Skin of body (tissue), 2 donors: ENCODE measurements around the gene ERC2. TPM values are rescaled to one million over a fixed set of nuclear protein-coding genes. Genes with fewer than 3 reads are reported as not detected.
A peak's percentile ranks its signal among the peaks of the same experiment; 100 is the strongest.
"Not testable (repeated sequence)": the region's sequence is repeated elsewhere in the genome, so short reads cannot be mapped to it uniquely, and the experiment has no call there.

Experiments used
- DNase-seq: peaks from one replicate; lab custom pipeline; 2025; lab: John Stamatoyannopoulos, UW
- total RNA-seq: library from RNA; depleted of rRNA; stranded (reverse); fragments of >200 nt; gene quantifications from one replicate; pipeline ENCODE4 v1.2.3, GENCODE V29; 2014

ERC2 gene
- 2.5 TPM for total RNA-seq

- DNase-seq, result peak; percentile 14
Measured at GRCh38 chr3:56468184-56469106, at the start of gene ERC2. TSS of gene ERC2 (minus strand) at chr3:56468467.

DNA sequence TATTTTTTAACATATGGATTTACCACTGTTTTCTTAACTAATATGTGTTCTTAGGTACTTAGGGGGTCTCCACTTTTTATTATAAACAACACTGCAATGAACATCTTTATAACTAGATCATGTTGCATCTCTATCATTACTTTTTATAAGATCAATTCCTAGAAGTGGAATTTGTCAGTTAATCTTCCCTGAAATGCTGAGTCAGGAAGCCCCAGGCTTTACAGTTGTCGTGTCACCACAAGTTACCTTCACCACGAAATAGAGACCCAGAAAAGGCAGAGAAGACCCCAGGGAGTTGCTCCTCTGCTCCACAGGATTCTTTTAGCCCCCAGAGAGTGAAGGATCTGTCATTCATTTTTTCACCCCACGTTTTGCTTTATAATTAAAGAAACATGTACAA is 34.5 kb upstream of the ERC2 start:
- no peak for DNase-seq

GRCh38 chr3:56496376-56496775 is 28.1 kb upstream of the ERC2 start:
- not testable (repeated sequence) for DNase-seq

DNA sequence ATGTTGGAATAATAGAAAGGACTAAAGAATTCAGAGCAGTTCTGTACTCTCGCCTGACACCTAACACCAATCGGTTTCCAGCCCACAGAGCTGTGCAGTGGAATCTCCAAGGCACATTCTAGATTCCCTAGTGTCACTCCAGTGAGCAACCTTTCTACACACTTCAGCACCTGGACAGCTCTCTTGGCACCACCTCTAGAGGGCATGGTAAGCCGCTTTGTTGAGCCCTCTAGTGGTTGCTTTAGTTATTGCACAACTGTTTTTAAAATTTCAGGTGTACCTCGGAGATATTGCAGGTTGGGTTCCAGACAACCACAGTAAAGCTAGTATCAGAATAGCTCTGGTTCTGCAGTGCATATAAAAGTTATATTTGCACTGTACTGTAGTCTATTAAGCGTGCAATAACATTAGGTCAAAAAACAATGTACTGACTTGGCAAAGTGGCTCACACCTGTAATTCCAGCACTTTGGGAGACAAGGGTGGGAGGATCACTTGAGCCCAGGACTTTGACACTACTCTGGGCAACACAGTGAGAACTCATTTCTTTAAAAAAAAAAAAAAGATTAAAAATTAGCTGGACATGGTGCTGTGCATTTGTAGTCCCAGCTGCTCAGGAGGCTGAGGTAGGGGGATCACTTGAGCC is 26.5 kb upstream of the ERC2 start:
- peak; percentile 80 for DNase-seq

DNA sequence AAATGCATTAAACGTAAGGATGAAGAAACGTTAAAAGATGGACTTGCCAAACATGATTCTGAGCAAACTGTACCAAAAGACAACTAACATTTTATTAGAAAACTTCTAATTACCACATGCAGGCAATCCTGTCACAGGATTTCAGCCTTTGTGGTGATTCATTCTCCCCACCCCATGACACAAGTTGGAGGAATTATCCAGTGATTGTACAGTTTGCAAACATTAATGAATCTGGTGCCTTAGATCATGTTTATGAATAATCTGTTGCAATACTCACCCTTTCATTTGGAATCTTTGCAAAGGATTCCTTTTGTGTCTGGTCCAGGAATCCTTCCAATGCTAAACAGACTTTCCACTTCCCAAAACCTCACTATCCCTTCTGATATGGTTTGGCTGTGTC is 23.3 kb upstream of the ERC2 start:
- DNase-seq, result no peak

- peak; percentile 22 for DNase-seq
Measured at GRCh38 chr3:56488812-56489600, 20.7 kb upstream of the ERC2 start.

DNA sequence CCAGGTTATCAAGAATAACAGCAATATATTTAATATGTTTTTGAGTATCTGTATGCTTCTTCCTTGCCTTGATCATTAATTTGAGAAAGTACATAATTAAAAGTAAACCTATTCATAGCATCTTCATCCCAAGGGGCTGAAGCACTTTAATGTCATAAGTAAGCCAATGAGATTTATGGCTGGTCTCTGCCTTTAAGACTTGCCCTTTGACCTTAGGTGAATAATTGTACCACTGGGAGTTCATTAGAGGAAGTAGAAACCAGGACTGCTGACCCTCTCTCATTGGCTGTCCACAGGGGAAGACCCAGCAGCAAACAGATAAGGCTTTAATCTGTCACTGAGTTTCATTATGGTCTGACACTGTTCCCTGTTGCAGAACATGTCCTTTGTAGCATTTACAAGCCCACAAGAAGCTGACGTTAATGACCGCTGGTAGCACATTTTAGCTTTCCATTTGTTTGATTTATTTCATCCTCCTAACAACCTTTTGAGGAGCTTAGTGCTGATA is 16.3 kb upstream of the ERC2 start:
- DNase-seq, result no peak

- no peak for DNase-seq
Measured at GRCh38 chr3:56484122-56484521, 15.9 kb upstream of the ERC2 start.

- no peak for DNase-seq
Measured at GRCh38 chr3:56477646-56478045, 9.4 kb upstream of the ERC2 start.

- no peak for DNase-seq
Measured at GRCh38 chr3:56476771-56477170, 8.5 kb upstream of the ERC2 start.

GRCh38 chr3:56471771-56472170 is 3.5 kb upstream of the ERC2 start:
- no peak for DNase-seq

DNA sequence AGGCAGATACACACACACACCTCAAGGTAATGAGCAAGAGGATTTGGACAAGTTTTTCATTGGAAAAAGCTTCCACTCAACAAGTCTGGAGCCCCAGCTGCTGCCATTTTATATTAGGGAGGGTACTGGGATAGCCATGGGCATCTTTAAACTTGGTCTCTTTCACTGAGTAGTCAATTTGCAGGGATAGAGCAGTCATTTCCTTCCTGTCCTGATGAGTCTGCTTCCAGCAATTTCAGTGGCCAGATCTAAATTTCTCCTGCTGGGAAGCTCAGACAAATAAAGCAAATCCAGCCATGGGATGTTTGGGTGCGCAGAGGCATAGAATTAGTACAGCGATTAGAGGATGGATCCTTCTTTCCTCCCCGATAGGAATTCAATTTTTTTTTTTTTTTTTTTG is 874 bp upstream of the ERC2 start:
- DNase-seq, result no peak

DNA sequence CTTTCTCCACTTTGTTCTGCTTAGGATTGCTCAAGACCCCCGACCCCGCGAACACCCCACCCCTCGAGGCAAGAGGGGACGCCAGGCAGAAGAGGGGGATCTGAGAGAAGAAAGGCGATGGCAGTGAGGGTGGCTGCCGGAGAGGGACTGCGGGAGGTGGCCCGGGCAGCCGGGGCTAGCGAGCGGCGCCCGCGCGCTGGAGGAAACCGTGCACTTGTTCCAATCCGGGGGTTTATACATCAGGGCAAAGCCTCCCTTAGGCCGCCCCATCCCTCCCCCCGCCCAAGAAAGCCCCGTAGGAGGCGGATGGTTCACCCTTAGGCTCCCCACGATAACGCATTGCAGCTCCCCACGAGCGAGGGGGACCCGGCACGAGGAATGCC is 475 bp downstream of the ERC2 start:
- DNase-seq, result no peak

DNA sequence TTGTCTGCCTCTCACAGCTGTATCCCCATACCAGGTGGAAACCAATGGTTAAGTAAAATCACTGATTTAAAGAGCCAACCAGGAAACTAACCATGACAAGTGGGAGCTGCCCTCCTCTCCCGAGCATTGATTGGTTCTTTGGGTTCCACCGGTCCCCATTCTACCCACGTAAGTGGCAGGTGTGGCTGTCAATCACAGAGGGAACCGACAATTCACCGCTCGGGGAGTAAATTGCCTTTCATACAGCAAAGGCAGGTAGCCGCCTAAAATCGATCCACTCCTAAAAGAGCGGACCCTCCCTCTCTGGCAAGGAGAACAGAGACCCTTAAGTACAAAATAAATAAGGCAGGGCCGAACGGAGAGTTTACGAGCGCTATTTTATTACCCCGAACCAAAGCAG is 1.2 kb downstream of the ERC2 start:
- no peak for DNase-seq

- no peak for DNase-seq
Measured at GRCh38 chr3:56459719-56460118, 8.5 kb downstream of the ERC2 start.

GRCh38 chr3:56459104-56459496 is 9.2 kb downstream of the ERC2 start:
- DNase-seq, result no peak

DNA sequence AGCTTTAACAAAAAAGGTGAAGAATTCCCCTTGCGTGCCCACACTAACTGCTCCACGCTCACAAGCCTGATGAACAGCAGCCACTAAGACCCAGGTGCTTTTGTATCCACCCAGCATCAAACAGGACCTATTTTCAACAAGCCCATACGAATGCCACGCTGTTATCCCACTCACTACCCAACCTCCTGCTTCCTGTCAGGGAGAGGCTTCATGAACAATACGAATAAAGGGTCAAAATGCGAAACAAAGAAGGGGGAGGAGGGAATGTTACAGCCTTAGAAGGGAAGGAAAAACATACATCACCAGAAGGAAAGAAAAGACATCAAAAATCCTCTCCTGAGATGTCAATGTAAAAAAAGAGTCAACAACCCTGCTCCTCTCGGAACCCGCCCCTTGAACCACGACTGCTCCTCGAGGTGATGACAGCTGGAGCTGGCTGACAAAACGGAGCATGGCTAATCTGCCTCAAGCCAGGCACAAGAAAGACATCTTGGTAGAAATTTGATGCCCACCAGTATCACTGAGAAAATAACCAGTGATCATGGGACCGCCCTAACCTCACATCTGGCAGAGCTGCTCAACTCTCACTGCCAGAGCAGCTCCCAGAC is 9.7 kb downstream of the ERC2 start:
- no peak for DNase-seq

DNA sequence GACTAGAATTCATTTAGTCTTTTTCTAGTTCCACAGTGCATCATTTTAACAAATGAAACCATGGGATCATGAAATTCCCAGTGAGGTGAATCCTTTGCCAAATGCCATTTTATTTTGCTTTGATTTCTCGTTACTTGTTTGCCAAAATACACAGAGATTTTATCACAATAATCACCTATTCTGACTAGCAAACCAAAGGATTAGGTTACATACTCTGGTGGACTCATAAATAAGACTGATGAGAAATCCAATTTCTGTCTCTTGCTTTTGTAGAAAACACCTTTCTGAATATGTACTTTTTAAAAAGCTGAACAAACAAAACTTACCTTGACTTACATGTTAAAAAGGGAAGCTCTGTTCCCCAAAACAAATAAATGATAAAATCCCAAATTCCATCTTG is 12.2 kb downstream of the ERC2 start:
- DNase-seq, result no peak

DNA sequence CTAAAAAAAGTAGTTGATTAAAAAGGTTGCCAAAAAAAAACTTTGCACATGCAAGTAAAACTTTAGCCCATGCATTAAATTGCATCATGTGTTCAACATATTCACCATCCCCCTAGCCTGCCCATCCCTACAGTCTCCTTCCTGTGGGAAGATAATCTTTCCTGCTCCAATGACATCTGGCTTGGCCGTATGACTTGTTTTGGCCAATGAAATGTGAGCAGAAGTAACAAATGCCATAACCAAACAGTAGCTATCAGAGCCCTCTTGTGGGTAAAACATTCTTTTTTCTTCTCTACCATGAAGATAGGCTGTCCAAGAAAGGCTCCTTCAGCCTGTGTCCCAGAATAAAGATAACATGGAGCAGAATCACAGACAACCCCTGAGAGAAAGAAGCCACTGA is 15.3 kb downstream of the ERC2 start:
- no peak for DNase-seq

DNA sequence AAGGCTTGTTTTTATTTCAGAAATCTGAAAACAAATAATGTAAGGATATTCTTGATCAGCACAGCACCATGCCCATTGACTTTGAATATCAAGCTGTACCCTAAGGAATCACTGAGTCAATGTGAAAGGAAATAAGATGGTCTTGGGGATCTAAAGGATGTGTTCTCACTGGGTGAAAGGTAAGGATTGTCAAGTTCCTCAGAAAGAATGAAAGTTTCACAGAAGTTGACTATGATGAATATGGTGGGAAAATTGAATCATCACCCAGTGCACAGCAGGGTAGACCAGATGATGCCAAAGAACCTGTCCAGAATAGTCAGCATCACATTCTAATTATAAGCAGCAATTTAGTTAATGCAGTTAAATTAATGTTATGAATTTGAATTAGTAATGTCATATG is 16.2 kb downstream of the ERC2 start:
- DNase-seq, result no peak

DNA sequence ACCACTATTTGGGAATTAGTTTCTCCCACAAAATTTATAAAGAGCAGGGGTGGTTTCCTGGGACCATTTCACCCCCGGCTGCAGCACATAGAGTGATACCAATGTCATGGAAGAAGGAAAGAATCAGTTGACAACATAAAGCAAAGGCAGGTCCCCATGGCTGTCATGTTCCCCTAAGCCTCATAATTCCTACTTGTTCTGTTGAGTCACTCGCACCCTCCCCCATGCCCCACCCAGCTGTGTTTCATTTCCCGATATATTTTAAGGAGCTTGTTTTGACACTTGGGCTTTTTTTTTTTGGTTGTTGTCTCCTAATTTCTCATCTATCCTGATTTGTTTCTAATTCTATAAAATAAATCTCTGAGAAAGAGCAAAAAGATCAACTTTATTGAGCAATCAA is 24.9 kb downstream of the ERC2 start:
- DNase-seq, result no peak

DNA sequence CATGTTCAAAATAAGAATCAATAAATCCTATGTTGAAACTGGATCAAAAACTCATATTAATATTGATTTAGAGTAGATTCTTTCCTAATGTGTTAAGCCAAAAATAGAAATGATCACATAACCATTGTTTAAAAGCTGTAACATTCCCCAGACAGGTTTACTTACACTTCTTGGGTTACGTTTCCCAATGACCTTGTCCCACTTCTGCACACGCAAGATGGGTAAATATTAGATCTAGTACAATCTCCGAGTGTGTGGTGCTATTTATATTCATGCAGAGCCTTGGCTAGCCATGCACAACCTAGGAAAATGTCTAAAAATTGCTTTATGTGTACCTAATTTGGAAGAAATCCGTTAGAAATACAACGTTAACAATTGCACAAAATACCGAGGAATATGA is 39.6 kb downstream of the ERC2 start:
- DNase-seq, result no peak
